ENCODE data around the gene LHFPL2. TPM values are rescaled to one million over a fixed set of nuclear protein-coding genes. Genes with fewer than 3 reads are reported as not detected.

LHFPL2 gene
- total RNA-seq, 1 donor from 2014 or later: 47.6 TPM

DNA sequence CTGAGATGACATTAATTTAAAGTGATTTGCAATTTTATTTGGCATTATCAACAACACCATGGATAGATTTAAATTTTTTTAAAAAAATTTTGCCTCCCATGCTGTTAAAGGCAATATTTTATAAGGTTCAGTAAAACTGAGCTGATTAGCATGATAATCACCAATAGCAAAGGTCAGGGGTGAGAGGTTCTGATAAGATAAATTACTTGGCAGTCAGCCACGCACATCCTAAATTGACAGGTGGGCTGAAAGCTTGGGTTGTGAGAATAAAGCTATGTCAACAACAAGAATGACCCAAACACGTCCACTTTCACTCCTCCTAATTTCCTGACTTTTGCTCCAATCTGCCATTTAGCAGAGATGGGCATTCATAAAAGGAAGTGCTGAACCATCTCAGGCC is 127.1 kb downstream of the LHFPL2 start:
- peaks cover 8% of the 10 kb centered on the region for H3K27me3 Mint-ChIP-seq (ENCODE audit: unreplicated experiment)
- peaks cover 10% of the 10 kb centered on the region for H3K36me3 Mint-ChIP-seq (ENCODE audit: low read depth, unreplicated experiment)
- peaks cover 76% of the 10 kb centered on the region for H3K4me1 Mint-ChIP-seq (ENCODE audit: unreplicated experiment)

DNA sequence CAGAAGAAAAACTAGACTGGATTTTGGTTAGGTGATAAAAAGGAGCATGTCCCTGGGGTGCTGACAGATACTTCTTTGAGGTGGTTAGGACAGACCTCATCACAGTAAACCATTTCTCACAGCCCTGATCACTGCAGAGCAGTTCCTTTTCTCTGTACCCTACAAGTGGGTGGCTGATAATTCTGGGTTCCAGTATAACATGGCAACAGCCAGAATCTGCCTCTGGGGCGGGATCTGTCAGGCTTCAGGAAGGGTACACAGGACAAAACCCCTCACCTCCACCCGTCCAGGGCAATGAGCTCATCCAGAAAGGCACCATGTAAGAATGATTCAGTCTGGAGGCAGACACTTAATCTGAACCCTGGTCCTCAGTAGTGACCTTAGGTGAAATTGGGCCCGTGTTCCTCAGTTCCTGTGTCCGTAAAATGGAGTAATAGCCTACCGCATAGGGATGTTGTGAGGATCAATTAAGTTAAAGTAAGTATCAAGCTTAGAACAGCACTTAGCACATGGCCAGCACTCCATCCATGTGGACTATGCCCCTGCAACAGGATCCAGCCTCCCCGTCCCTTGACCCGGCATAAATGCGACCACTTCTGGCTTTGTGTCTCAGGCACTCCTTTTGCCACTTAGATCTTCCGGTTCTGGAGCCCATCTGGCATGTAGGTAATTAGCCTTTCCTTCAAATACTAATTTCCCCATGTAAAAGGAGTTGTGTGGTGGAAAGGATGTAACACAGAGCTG is 129.2 kb downstream of the LHFPL2 start:
- Mint-ChIP-seq H3K4me3 (ENCODE audit: unreplicated experiment) (no peak overlapping the region), H3K27ac (ENCODE audit: unreplicated experiment) (peak overlapping the region; percentile 61), H3K36me3 (ENCODE audit: low read depth, unreplicated experiment) (peaks cover 6% of the 10 kb centered on the region), H3K9me3 (ENCODE audit: unreplicated experiment) (no peaks in the 10 kb centered on the region), H3K27me3 (ENCODE audit: unreplicated experiment) (peaks cover 4% of the 10 kb centered on the region), H3K4me1 (ENCODE audit: unreplicated experiment) (peaks cover 59% of the 10 kb centered on the region)
- TF ChIP-seq CTCF (IDR thresholded peaks at IDR 0.05; ENCODE audit: unreplicated experiment): no peak
- no peak for DNase-seq (ENCODE audit: low spot score)

More for the DNA sequence above, 127.1 kb downstream of the LHFPL2 start:
- Mint-ChIP-seq H3K9me3 (ENCODE audit: unreplicated experiment) (no peaks in the 10 kb centered on the region), H3K27ac (ENCODE audit: unreplicated experiment) (no peak overlapping the region), H3K4me3 (ENCODE audit: unreplicated experiment) (no peak overlapping the region)
- TF ChIP-seq CTCF (IDR thresholded peaks at IDR 0.05; ENCODE audit: unreplicated experiment): no peak
- DNase-seq (ENCODE audit: low spot score): no peak

DNA sequence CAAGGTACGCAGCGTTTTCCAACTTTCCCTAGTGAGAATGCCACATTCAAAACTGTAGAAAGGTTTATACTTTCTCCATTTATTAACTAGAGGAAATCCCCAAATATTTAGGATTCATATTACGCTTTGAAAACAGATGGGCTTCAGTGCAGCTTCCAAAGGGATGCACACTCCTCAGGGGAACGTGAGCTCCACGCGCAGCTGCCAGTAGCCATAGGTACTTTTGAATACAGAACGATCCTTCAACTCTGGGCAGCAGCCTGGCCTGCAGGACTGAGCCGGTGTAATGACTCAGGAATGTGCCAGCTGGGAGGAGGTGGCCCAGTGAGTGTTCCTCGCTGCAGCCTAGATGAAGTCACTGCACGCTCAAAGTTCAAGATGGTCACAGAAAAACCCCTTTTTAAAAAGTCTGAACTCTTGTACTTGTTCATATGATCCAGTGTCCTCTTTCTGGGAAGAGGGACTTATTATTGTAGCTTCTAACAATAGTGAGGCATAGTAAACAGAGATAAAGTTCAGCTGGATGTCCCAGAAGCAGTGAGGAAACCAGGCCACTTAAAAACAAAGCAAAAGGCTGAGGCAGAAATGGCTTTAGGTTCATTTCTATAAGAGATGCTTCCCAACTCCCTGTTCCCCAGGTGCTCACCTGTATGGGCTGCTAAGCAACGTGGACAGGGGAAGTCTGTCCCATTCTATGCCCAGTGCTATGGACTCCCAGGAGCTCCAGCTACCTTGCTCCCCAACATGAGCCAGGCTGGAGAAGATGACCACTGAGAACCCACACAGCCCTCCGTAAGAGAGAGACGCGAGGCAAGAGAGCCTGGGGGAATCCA is 130.0 kb downstream of the LHFPL2 start:
- no peak for TF ChIP-seq CTCF (IDR thresholded peaks at IDR 0.05; ENCODE audit: unreplicated experiment)
- peak; percentile 37 for DNase-seq (ENCODE audit: low spot score)
- Mint-ChIP-seq H3K36me3 (ENCODE audit: low read depth, unreplicated experiment) (peaks cover 7% of the 10 kb centered on the region), H3K9me3 (ENCODE audit: unreplicated experiment) (no peaks in the 10 kb centered on the region), H3K4me1 (ENCODE audit: unreplicated experiment) (peaks cover 51% of the 10 kb centered on the region), H3K4me3 (ENCODE audit: unreplicated experiment) (no peak overlapping the region), H3K27ac (ENCODE audit: unreplicated experiment) (peak overlapping the region; percentile 89), H3K27me3 (ENCODE audit: unreplicated experiment) (peaks cover 4% of the 10 kb centered on the region)

GRCh38 chr5:78515670-78516069 is 132.9 kb downstream of the LHFPL2 start:
- Mint-ChIP-seq H3K4me3 (ENCODE audit: unreplicated experiment) (no peak overlapping the region), H3K4me1 (ENCODE audit: unreplicated experiment) (peaks cover 39% of the 10 kb centered on the region), H3K9me3 (ENCODE audit: unreplicated experiment) (no peaks in the 10 kb centered on the region), H3K36me3 (ENCODE audit: low read depth, unreplicated experiment) (peaks cover 5% of the 10 kb centered on the region), H3K27me3 (ENCODE audit: unreplicated experiment) (peaks cover 2% of the 10 kb centered on the region), H3K27ac (ENCODE audit: unreplicated experiment) (no peak overlapping the region)
- no peak for DNase-seq (ENCODE audit: low spot score)
- no peak for TF ChIP-seq CTCF (IDR thresholded peaks at IDR 0.05; ENCODE audit: unreplicated experiment)
